H4 (cell line): ENCODE measurements around the gene CEP20. TPM values are rescaled to one million over a fixed set of nuclear protein-coding genes. Genes with fewer than 3 reads are reported as not detected.

ENCODE experiments used
- DNase-seq: peaks from one replicate; pipeline ENCODE4 v3.0.0-alpha.2; 2015; ENCODE audit warnings: low spot score
- total RNA-seq: library from RNA; depleted of rRNA; stranded (reverse); fragments of >200 nt; shearing (Covaris generic); gene quantifications from 2 replicates; pipeline ENCODE4 v1.2.3, GENCODE V29; 2014

Gene CEP20
- total RNA-seq, 1 experiment from 2014 or later, result 87.2 TPM

- DNase-seq, result no peak
Measured at GRCh38 chr16:15898654-15899053, 10.3 kb upstream of the CEP20 start.

- DNase-seq, result no peak
Measured at GRCh38 chr16:15897834-15898254, 9.4 kb upstream of the CEP20 start.

GRCh38 chr16:15897121-15897780, 8.8 kb upstream of the CEP20 start:
- no peak for DNase-seq

- no peak for DNase-seq
Measured at GRCh38 chr16:15894571-15895374, 6.4 kb upstream of the CEP20 start.

- no peak for DNase-seq
Measured at GRCh38 chr16:15891508-15891907, 3.1 kb upstream of the CEP20 start.

GRCh38 chr16:15887283-15887682, 1.1 kb downstream of the CEP20 start:
- no peak for DNase-seq

- DNase-seq, result no peak
Measured at GRCh38 chr16:15886078-15886477, 2.3 kb downstream of the CEP20 start.

DNA sequence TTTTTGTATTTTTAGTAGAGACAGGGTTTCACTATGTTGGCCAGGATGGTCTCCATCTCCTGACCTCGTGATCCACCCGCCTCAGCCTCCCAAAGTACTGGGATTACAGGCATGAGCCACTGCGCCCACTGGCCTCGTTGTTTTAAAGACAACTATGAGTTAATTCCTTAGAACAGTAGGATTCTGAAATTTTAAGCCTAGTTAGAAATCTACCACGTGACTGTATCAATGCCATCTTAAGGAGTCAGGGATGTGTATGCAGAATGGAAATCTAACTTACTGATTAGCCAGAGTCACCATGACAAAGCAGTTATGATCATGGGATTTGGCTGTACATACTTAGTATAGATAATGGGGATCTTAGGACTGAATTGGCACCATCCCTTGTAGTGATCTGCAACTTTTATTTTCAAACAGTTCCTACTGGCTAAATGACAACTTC, 2.8 kb downstream of the CEP20 start:
- no peak for DNase-seq

DNA sequence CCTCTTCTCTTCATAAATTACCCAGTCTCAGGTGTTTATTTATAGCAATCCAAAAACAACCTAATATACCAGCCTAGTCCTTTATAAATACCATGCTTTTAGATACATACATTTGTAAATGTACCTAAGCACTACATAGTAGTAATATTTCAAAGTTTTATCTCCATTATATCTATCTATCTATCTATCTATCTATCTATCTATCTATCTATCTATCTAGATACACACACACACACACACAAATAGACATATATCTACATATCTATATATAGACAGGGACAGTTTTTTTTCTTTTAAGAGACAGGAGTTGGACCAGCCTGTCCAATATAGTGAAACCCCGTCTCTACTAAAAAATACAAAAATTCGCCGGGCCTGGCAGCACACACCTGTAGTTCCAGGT, 5.8 kb downstream of the CEP20 start:
- DNase-seq, result no peak

DNA sequence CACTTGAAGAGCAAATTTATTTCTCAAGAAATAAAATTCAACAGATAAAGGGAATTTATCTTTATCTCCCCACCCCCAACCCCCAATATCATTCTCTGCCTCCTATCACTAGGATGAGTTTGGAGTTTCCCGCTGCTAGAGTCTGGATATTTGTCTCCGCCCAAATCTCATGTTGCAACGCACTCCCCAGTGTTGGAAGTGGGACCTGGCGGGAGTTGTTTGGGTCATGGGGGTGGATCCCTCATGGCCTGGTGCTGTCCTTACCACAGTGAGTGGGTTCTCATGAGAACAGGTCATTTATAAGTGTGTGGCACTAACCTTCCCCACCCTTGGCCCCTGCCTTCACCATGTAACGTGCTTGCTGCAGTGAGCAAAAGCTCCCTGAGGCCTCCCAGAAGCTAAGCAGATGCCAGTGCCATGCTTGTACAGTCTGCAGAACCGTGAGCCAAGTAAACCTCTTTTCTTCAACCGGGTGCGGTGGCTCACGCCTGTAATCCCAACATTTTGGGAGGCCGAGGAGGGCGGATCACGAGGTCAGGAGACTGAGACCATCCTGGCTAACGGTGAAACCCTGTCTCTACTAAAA, 6.5 kb downstream of the CEP20 start:
- no peak for DNase-seq

GRCh38 chr16:15880434-15881308, 7.7 kb downstream of the CEP20 start:
- no peak for DNase-seq

DNA sequence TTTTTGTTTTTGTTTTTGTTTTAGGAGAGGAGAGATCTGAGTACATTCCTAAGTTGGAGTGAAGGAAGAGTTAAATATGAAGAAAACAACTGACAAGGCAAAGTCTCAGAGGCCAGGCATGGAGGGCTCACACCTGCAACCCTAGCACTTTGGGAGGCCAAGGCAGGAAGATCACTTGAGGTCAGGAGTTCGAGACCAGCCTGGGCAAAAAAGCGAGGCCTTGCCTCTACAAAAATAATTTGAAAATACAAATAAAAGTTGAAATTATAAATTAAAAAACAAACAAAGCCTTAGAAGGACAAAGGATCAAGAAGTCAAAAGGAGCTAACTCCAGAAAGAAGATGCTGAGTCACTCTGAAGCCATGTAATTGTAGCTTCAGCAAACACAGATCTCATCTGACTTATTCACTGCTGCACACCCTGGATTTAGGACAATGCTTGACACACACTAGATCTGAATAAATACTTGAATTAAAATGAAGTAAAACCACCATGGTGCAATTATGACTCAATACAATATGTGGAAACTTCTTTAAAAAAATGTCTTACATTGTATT, 9.1 kb downstream of the CEP20 start:
- peak; percentile 69 for DNase-seq

GRCh38 chr16:15876503-15876902, 11.9 kb downstream of the CEP20 start:
- no peak for DNase-seq

GRCh38 chr16:15874745-15875314, 13.6 kb downstream of the CEP20 start:
- DNase-seq, result peak; percentile 54

DNA sequence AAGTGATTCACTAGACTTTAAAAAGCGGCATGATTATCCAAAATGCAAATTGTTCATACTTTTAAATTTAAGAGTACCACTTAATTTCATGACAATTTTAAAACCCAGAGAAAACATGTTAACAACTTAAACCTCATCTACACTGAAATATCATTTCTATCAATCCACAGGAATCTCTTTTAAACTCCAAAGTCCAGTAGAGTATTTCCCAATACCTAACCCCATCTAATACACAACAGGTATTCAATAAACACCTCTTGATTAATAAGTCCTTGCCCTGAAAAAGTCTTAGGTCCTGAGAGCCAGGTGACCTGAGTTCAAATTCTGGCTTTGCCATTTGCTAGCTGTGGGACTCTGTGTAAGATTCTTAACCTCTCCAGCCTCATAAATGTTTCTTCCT, 14.7 kb downstream of the CEP20 start:
- no peak for DNase-seq

GRCh38 chr16:15873301-15873700, 15.1 kb downstream of the CEP20 start:
- DNase-seq, result no peak

GRCh38 chr16:15870011-15870410, 18.4 kb downstream of the CEP20 start:
- DNase-seq, result no peak

- DNase-seq, result no peak
Measured at GRCh38 chr16:15866451-15866850, 22.0 kb downstream of the CEP20 start.

DNA sequence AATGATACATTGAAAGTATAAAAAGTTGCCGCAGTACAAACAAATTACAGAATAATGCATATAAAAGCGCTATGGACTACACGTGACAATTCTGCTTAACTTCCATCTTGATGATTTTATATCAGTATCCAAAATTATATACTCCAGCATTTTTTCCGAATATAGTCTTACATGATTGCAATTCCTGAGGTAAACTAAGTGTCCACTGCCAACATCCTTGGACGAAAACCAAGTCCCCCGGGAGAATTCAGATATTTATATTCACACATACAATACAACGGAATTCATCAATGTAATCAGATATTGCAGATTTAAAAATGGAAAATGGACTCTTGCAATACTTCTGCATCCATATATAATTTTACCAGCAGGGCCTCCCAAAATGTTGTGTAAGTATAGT, 22.7 kb downstream of the CEP20 start:
- DNase-seq, result no peak

- DNase-seq, result no peak
Measured at GRCh38 chr16:15864939-15865338, 23.5 kb downstream of the CEP20 start.

GRCh38 chr16:15861996-15862395, 26.4 kb downstream of the CEP20 start:
- DNase-seq, result no peak
